Measurements from ENCODE around the gene ST8SIA5. TPM values are rescaled to one million over a fixed set of nuclear protein-coding genes. Genes with fewer than 3 reads are reported as not detected.

Gene ST8SIA5
- total and polyA plus RNA-seq, 10 of the 15 experiments (the other 5 are each of a cell fraction or from before 2014, with no cell fraction given), result 0.02 to 0.32 (median 0.12) TPM; not detected in 1

- H3K79me2 ChIP-seq (ENCODE audit: control insufficient read depth, insufficient read depth, low read length), result no peaks in the 10 kb centered on the region
- H3K27ac ChIP-seq (ENCODE audit: control insufficient read depth, insufficient read depth), result no peak overlapping the region
- ChIA-PET CTCF (no interaction called here), POLR2A (no interaction called here), SMC1A (ENCODE audit: uncharacterized antibody, unreplicated experiment) (interaction anchor here (1.3 kb wide), 1 partner anchor 14 kb away, joined by 5 read pairs; no protein-coding TSS in a partner anchor), RAD21 (ENCODE audit: unreplicated experiment) (interaction anchor here (0.5 kb wide), 1 partner anchor 124 kb away, joined by 3 read pairs; no protein-coding TSS in a partner anchor)
- H3K4me2 ChIP-seq (ENCODE audit: control insufficient read depth, insufficient read depth), result no peak overlapping the region
- intact Hi-C loops (cut with micrococcal nuclease; ENCODE audit: unreplicated experiment) (no loop called here), in situ Hi-C loops (cut with MboI) (no loop called here)
- DNase-seq (ENCODE audit: low read depth, low spot score) (no peak), FAIRE-seq (no peak), ATAC-seq (no peak)
- no peaks in the 10 kb centered on the region; a peak in 1 of 4 replicates for H3K27me3 ChIP-seq (replicated peaks in 1 of 2; ENCODE audit: control insufficient read depth in 2 of 2, insufficient read depth in 2 of 2, low read length in 1 of 2)
- no peaks in the 10 kb centered on the region for H3K4me1 ChIP-seq (ENCODE audit: control insufficient read depth, insufficient read depth, low read length)
- BruUV-seq (replicated peaks), result no TSS peak
- TF ChIP-seq POLR2AphosphoS5 (IDR thresholded peaks at IDR 0.05; ENCODE audit: low read length) (no peak), NBN (IDR thresholded peaks at IDR 0.05) (no peak), CHD1 (IDR thresholded peaks at IDR 0.05; ENCODE audit: low read depth, low read length) (no peak), FOXK2 (IDR thresholded peaks at IDR 0.05) (no peak)
- H4K20me1 ChIP-seq (ENCODE audit: control insufficient read depth, insufficient read depth), result no peaks in the 10 kb centered on the region
- H3K36me3 ChIP-seq (ENCODE audit: control insufficient read depth in 2 of 2, insufficient read depth in 2 of 2, low read length in 1 of 2), result no peaks in the 10 kb centered on the region
- H3K9me3 ChIP-seq (replicated peaks; ENCODE audit: control insufficient read depth, insufficient read depth, low read length), result peaks cover 2% of the 10 kb centered on the region; the same call in 1 of the 3 replicates
- no peak overlapping the region for H3K4me3 ChIP-seq
- no peak overlapping the region for H3K9ac ChIP-seq (ENCODE audit: control insufficient read depth, insufficient read depth, low read length)
- H2AFZ ChIP-seq (ENCODE audit: control insufficient read depth, low read depth, low read length), result no peak overlapping the region
- WGBS (ENCODE audit: insufficient coverage, insufficient replicate concordance, low lambda C conversion rate, missing lambda C conversion rate), result 53% methylated on average over 3 of the region's 3 CpGs
Observed at GRCh38 chr18:46725310-46725709, 31.5 kb downstream of the ST8SIA5 start.

- H3K4me3 ChIP-seq, result no peak overlapping the region
- no peaks in the 10 kb centered on the region for H3K79me2 ChIP-seq (ENCODE audit: control insufficient read depth, insufficient read depth, low read length)
- H3K27me3 ChIP-seq (replicated peaks in 1 of 2; ENCODE audit: control insufficient read depth in 2 of 2, insufficient read depth in 2 of 2, low read length in 1 of 2), result no peaks in the 10 kb centered on the region; a peak in 1 of 4 replicates
- ATAC-seq (no peak), FAIRE-seq (no peak), DNase-seq (ENCODE audit: low read depth, low spot score) (no peak)
- H3K4me1 ChIP-seq (ENCODE audit: control insufficient read depth, insufficient read depth, low read length), result no peaks in the 10 kb centered on the region
- 21% methylated on average over 4 of the region's 4 CpGs for WGBS (ENCODE audit: insufficient coverage, insufficient replicate concordance, low lambda C conversion rate, missing lambda C conversion rate)
- in situ Hi-C loops (cut with MboI) (no loop called here), intact Hi-C loops (cut with micrococcal nuclease; ENCODE audit: unreplicated experiment) (no loop called here)
- no peak overlapping the region for H3K27ac ChIP-seq (ENCODE audit: control insufficient read depth, insufficient read depth)
- ChIA-PET POLR2A (no interaction called here), CTCF (no interaction called here), RAD21 (ENCODE audit: unreplicated experiment) (no interaction called here), SMC1A (ENCODE audit: uncharacterized antibody, unreplicated experiment) (interaction anchor here (0.6 kb wide), 1 partner anchor 182 kb away, joined by 6 read pairs; no protein-coding TSS in a partner anchor)
- no peak overlapping the region for H3K9ac ChIP-seq (ENCODE audit: control insufficient read depth, insufficient read depth, low read length)
- no peak overlapping the region for H2AFZ ChIP-seq (ENCODE audit: control insufficient read depth, low read depth, low read length)
- H3K36me3 ChIP-seq (ENCODE audit: control insufficient read depth in 2 of 2, insufficient read depth in 2 of 2, low read length in 1 of 2), result no peaks in the 10 kb centered on the region
- H3K9me3 ChIP-seq (replicated peaks; ENCODE audit: control insufficient read depth, insufficient read depth, low read length), result no peaks in the 10 kb centered on the region; the same call in 2 of the 3 replicates
- BruUV-seq (replicated peaks), result no TSS peak
- no peaks in the 10 kb centered on the region for H4K20me1 ChIP-seq (ENCODE audit: control insufficient read depth, insufficient read depth)
- no peak overlapping the region for H3K4me2 ChIP-seq (ENCODE audit: control insufficient read depth, insufficient read depth)
- TF ChIP-seq USF1 (IDR thresholded peaks at IDR 0.05; ENCODE audit: borderline replicate concordance, extremely low read length, insufficient read depth, low read depth, low read length), result no peak
- TF ChIP-seq BCLAF1 (IDR thresholded peaks at IDR 0.05), result no peak
- TF ChIP-seq EP300 (IDR thresholded peaks at IDR 0.05; ENCODE audit: borderline replicate concordance in 1 of 2, control insufficient read depth in 1 of 2, low read depth in 2 of 2, low read length in 2 of 2), result no peak
- TF ChIP-seq CHD4 (IDR thresholded peaks at IDR 0.05), result no peak
- no peak for TF ChIP-seq TBL1XR1 (IDR thresholded peaks at IDR 0.05; ENCODE audit: low read depth, low read length)
- TF ChIP-seq TCF12 (IDR thresholded peaks at IDR 0.05; ENCODE audit: low read depth, low read length), result no peak
- TF ChIP-seq CBX5 (IDR thresholded peaks at IDR 0.05; ENCODE audit: low read depth), result no peak
- no peak for TF ChIP-seq IKZF2 (IDR thresholded peaks at IDR 0.05)
- TF ChIP-seq PKNOX1 (IDR thresholded peaks at IDR 0.05), result no peak
Observed at GRCh38 chr18:46723856-46724415, 32.9 kb downstream of the ST8SIA5 start.
